ENCODE data around the gene DMRT2.

DMRT2 gene

GRCh38 chr9:1094749-1095148 lies 44.6 kb downstream of the DMRT2 start:
- no peak for DNase-seq (ENCODE audit: low spot score)

- DNase-seq (ENCODE audit: low spot score), result no peak
Measured at GRCh38 chr9:1096155-1096964, 46.2 kb downstream of the DMRT2 start.

- DNase-seq (ENCODE audit: low spot score), result no peak
Measured at GRCh38 chr9:1098551-1098950, 48.4 kb downstream of the DMRT2 start.

- DNase-seq (ENCODE audit: low spot score), result no peak
Measured at GRCh38 chr9:1100201-1100600, 50.0 kb downstream of the DMRT2 start.

GRCh38 chr9:1100945-1101344 lies 50.8 kb downstream of the DMRT2 start:
- peak; percentile 31 for DNase-seq (ENCODE audit: low spot score)

- no peak for DNase-seq (ENCODE audit: low spot score)
Measured at GRCh38 chr9:1101846-1102641, 51.9 kb downstream of the DMRT2 start.

- DNase-seq (ENCODE audit: low spot score), result no peak
Measured at GRCh38 chr9:1102642-1102970, 52.4 kb downstream of the DMRT2 start.
